Psoas muscle (tissue), 8 donors: ENCODE measurements around the gene PRMT1. TPM values are rescaled to one million over a fixed set of nuclear protein-coding genes. Genes with fewer than 3 reads are reported as not detected.
"Not testable (repeated sequence)": the region's sequence is repeated elsewhere in the genome, so short reads cannot be mapped to it uniquely, and the experiment has no call there.

Experiments
- ATAC-seq, 4 donors: fragments of 200-7000 bp; cut with Tn5 transposase; one replicate each; pipeline ENCODE4 v1.9.1; 2020; ENCODE audit warnings: moderate library complexity in 3 of 4, mild to moderate bottlenecking in 2 of 4
- DNase-seq, 2 donors: peaks; one replicate each; pipeline ENCODE4 v3.0.0-alpha.2; 2020
- H3K27ac ChIP-seq: fragments of 200-600 bp; one replicate; pipeline ENCODE4 v1.8.0; 2022
- H3K27me3 ChIP-seq, 3 donors: fragments of 200-600 bp in 1 of 3; one replicate each; pipeline versions ENCODE4 v1.6.1 to v1.8.0; 2013 to 2022; ENCODE audit warnings: low read length in 2 of 3, mild to moderate bottlenecking in 2 of 3, moderate library complexity in 1 of 3; ENCODE audit not compliant: insufficient read depth in 3 of 3
- H3K36me3 ChIP-seq, 2 donors: fragments of 200-600 bp in 1 of 2; one replicate each; pipeline versions ENCODE4 v1.6.1 to v1.8.0; 2013 to 2022; ENCODE audit warnings: low read depth in 1 of 2, mild to moderate bottlenecking in 1 of 2, moderate library complexity in 1 of 2; ENCODE audit not compliant: insufficient read depth in 1 of 2
- H3K4me1 ChIP-seq: fragments of 200-600 bp; one replicate; pipeline ENCODE4 v1.8.0; 2022
- H3K4me3 ChIP-seq: fragments of 200-600 bp; one replicate; pipeline ENCODE4 v1.8.0; 2022; ENCODE audit warnings: mild to moderate bottlenecking
- H3K9me3 ChIP-seq: fragments of 200-600 bp; one replicate; pipeline ENCODE4 v1.8.0; 2022
- WGBS, 3 donors: extraction: QIAGEN DNeasy Blood & Tissue Kit; methylation state at CpG; one replicate each; pipeline versions ENCODE4 v1.1.6 to v1.1.7; 2013; 5-methylcytosine and 5-hydroxymethylcytosine counted together
- intact Hi-C, 2 donors: fragments of 100-400 bp; cut with DNase I; formaldehyde crosslinking; loops; one replicate each; pipeline versions ENCODE4 v1.11.0 to v1.14.2; 2022
- polyA plus RNA-seq, 3 donors: library from polyadenylated mRNA; stranded (reverse); fragments of 200-250 nt; gene quantifications; one replicate each; pipeline ENCODE4 v1.2.3, GENCODE V29; 2013
- total RNA-seq, 4 donors: library from RNA; stranded (reverse); fragmentation: NEBNext Ultra II Directional in 2 of 4; extraction: Animal tissue kit (Norgen Biotek cat#: 25700) in 2 of 4; gene quantifications; one replicate each; pipeline versions ENCODE4 v1.2.1 to v1.2.4, GENCODE V29; 2021 to 2023
- TF ChIP-seq, protein P1 (sequence below): fragments of 200-600 bp; IDR thresholded peaks from one replicate; pipeline ENCODE4 v1.8.0; 2022; ENCODE audit warnings: antibody characterized with exemption
- donor health status: healthy with polysubstance abuse.
- donor health status: DM: no; HTN: no; CAD: no; lungs with moderate emphysema.
- donor health status: Bipolar disorder and iron deficiency.
- donor health status: healthy.
- donor health status: DM: yes; HTN: yes; CAD: no.
- donor health status: DM: no; HTN: no; CAD: no.
- donor health status: DM: no; HTN: no; CAD: no.
- donor health status: DM: yes; HTN: yes; CAD: no.

PRMT1 gene
- total and polyA plus RNA-seq, 7 donors: 139 to 424 (median 208) TPM

GRCh38 chr19:49713236-49713845, 36.3 kb downstream of the PRMT1 start:
- Histone ChIP-seq H3K4me1 (no peaks in the 10 kb centered on the region), H3K36me3 (no peaks in the 10 kb centered on the region), H3K27me3 (peaks cover 0 to 3% (median 0%) of the 10 kb centered on the region in 3 donors), H3K27ac (no peak overlapping the region), H3K9me3 (no peaks in the 10 kb centered on the region), H3K4me3 (no peak overlapping the region)
- 39 to 57% (median 53%) methylated on average over 7 to 8 of the region's 8 CpGs for WGBS, 3 donors
- DNase-seq (no peak), ATAC-seq (no peak)
- TF ChIP-seq, protein P1, sequence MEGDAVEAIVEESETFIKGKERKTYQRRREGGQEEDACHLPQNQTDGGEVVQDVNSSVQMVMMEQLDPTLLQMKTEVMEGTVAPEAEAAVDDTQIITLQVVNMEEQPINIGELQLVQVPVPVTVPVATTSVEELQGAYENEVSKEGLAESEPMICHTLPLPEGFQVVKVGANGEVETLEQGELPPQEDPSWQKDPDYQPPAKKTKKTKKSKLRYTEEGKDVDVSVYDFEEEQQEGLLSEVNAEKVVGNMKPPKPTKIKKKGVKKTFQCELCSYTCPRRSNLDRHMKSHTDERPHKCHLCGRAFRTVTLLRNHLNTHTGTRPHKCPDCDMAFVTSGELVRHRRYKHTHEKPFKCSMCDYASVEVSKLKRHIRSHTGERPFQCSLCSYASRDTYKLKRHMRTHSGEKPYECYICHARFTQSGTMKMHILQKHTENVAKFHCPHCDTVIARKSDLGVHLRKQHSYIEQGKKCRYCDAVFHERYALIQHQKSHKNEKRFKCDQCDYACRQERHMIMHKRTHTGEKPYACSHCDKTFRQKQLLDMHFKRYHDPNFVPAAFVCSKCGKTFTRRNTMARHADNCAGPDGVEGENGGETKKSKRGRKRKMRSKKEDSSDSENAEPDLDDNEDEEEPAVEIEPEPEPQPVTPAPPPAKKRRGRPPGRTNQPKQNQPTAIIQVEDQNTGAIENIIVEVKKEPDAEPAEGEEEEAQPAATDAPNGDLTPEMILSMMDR: no peak
- intact Hi-C loops: loop anchor here in 1 of 2 donors (10.0 kb wide), 1 partner anchor 91 kb away; no protein-coding TSS in a partner anchor

DNA sequence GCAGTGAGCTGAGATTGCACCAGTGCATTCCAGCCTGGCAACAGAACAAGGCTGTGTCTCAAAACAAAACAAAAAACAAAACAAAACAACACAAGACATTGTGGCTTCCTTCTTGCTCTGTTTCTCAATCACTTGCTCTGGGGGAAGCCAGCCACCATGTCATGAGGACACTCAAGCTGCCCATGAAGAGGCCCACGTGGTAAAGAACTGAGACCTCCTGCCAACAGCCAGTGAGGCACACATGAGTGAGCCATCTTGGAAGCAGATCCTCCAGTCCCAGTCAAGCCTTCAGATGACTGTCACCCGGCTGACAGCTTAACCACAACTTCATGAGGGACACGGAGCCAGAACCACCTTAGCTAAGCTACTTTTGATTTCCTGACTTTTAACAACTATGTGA, 39.1 kb downstream of the PRMT1 start:
- intact Hi-C loops: loop anchor here in 1 of 2 donors (10.0 kb wide), 1 partner anchor 89 kb away; no protein-coding TSS in a partner anchor
- ATAC-seq (no peak), DNase-seq (no peak)
- WGBS, 3 donors: 73 to 78% (median 77%) methylated on average over 3 of the region's 3 CpGs
- Histone ChIP-seq H3K36me3 (no peaks in the 10 kb centered on the region), H3K27ac (no peak overlapping the region), H3K4me3 (no peak overlapping the region), H3K27me3 (no peaks in the 10 kb centered on the region), H3K4me1 (no peaks in the 10 kb centered on the region), H3K9me3 (no peaks in the 10 kb centered on the region)
- TF ChIP-seq, protein P1: no peak

DNA sequence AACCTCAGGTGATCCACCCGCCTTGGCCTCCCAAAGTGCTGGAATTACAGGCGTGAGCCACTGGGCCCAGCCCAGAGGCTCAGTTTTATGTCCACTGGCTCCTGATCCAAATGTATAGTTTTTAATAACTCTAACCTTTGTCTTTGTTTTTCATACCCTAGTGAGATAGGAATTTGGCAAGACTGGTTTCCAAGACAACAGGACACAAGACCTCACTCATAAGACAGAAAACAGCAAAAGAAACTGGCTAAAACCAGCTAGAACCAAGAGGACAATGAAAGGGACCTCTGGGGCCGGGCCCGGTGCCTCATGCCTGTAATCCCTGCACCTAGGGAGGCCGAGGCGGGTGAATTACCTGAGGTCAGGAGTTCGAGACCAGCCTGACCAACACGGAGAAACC, 41.4 kb downstream of the PRMT1 start:
- H3K36me3 ChIP-seq: no peaks in the 10 kb centered on the region
- ATAC-seq: no peak
- H3K27ac ChIP-seq: no peak overlapping the region
- 91 to 94% (median 92%) methylated on average over 8 of the region's 8 CpGs for WGBS, 3 donors
- H3K27me3 ChIP-seq: no peaks in the 10 kb centered on the region
- H3K4me1 ChIP-seq: no peaks in the 10 kb centered on the region
- peak overlapping the region; percentile 66 for H3K4me3 ChIP-seq
- TF ChIP-seq, protein P1: no peak
- intact Hi-C loops: loop anchor here in 1 of 2 donors (10.0 kb wide), 1 partner anchor 86 kb away; no protein-coding TSS in a partner anchor
- no peaks in the 10 kb centered on the region for H3K9me3 ChIP-seq
- DNase-seq: no peak

DNA sequence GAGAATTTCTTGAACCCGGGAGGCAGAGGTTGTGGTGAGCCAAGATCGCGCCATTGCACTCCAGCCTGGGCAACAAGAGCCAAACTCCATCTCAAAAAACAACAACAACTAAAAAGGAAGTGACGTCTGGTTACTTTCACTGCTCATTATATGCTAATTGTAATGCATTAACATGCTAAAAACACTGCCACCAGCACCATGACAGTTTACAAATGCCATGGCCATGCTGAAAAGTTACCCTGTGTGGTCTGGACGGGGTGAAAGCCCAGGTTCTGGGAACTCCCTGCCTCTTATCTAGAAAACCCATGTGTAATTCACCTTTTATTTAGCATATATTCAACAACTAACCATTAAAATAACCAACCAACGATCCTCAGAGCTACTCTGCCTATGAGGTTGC, 41.9 kb downstream of the PRMT1 start:
- no peaks in the 10 kb centered on the region for H3K27me3 ChIP-seq
- WGBS, 3 donors: 71 to 82% (median 76%) methylated on average over 6 of the region's 6 CpGs
- intact Hi-C loops: loop anchor here in 1 of 2 donors (10.0 kb wide), 1 partner anchor 86 kb away; no protein-coding TSS in a partner anchor
- no peaks in the 10 kb centered on the region for H3K4me1 ChIP-seq
- ATAC-seq (no peak), DNase-seq (no peak)
- no peak overlapping the region for H3K27ac ChIP-seq
- H3K36me3 ChIP-seq: no peaks in the 10 kb centered on the region
- no peaks in the 10 kb centered on the region for H3K9me3 ChIP-seq
- TF ChIP-seq, protein P1: no peak
- no peak overlapping the region for H3K4me3 ChIP-seq

DNA sequence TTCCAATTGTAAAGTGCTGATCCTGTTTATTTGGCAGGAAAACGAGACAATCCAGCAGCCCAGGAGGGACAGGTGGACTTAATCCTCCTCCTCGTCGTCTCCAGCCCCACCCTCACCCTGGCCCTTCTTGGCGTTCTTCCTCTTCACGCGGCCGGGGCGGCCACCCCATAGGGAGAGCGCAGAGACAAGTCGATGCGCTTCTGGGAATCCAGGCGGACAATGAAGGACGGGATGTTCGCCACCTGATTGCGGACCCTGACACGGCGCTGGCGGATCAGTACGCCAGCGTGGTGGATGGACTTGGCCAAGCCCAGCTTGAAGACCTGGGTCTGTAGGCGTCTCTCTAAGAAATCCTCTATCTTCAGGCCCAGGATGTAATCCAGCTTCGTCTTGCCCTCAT, 42.3 kb downstream of the PRMT1 start:
- 67 to 74% (median 72%) methylated on average over 22 of the region's 22 CpGs for WGBS, 3 donors
- H3K4me1 ChIP-seq, H3K27me3 ChIP-seq, H3K27ac ChIP-seq, H3K36me3 ChIP-seq, H3K9me3 ChIP-seq, H3K4me3 ChIP-seq, ATAC-seq, DNase-seq: not testable (repeated sequence)
- intact Hi-C loops: loop anchor here in 1 of 2 donors (10.0 kb wide), 1 partner anchor 85 kb away; no protein-coding TSS in a partner anchor
